IMR-90 (cell line): Measurements from ENCODE around the gene COL4A1. TPM values are rescaled to one million over a fixed set of nuclear protein-coding genes. Genes with fewer than 3 reads are reported as not detected.

Experiments used
- ATAC-seq: fragments of 200-7000 bp; cut with Tn5 transposase; 2 replicates; pipeline ENCODE4 v1.9.1; 2020; ENCODE audit warnings: low read depth, mild to moderate bottlenecking, moderate library complexity
- BruUV-seq: library from RNA; stranded (reverse); fragments of 400-500 nt; replicated peaks from 2 replicates; lab custom pipeline; 2021; lab: Mats Ljungman, UMichigan
- CTCF ChIA-PET: fragments of 300-600 bp; formaldehyde crosslinking; extraction: SDS; loops from one replicate; lab custom pipeline; 2021; ENCODE audit warnings: antibody characterized with exemption; lab: Yijun Ruan, JAX
- POLR2A ChIA-PET: fragments of 300-600 bp; sonication (Branson Sonifier 250); formaldehyde crosslinking; loops from one replicate; lab custom pipeline; 2022; ENCODE audit warnings: antibody characterized with exemption; ENCODE audit not compliant: unreplicated experiment; lab: Charles Lee
- DNase-seq: peaks from one replicate; pipeline ENCODE4 v3.0.0; 2013
- H2AFZ ChIP-seq: replicated peaks from 2 replicates; pipeline ENCODE3; 2013; ENCODE audit warnings: low read length, mild to moderate bottlenecking; ENCODE audit not compliant: poor library complexity
- H2AK5ac ChIP-seq: 2 replicates; pipeline ENCODE4 v1.6.1; 2013; ENCODE audit warnings: low read depth, low read length, inconsistent platforms
- H2AK9ac ChIP-seq: replicated peaks from 2 replicates; pipeline ENCODE3; 2013; ENCODE audit warnings: mild to moderate bottlenecking, low read depth, low read length, moderate library complexity; ENCODE audit not compliant: poor library complexity
- H2BK120ac ChIP-seq: 2 replicates; pipeline ENCODE4 v1.6.1; 2013; ENCODE audit warnings: low read depth, low read length, inconsistent platforms
- H2BK15ac ChIP-seq: 3 replicates; pipeline ENCODE4 v1.6.1; 2013; ENCODE audit warnings: low read depth, low read length, inconsistent platforms
- H2BK20ac ChIP-seq: 2 replicates; pipeline ENCODE4 v1.6.1; 2013; ENCODE audit warnings: low read depth, mild to moderate bottlenecking, inconsistent platforms, low read length, moderate library complexity
- H2BK5ac ChIP-seq: 2 replicates; pipeline ENCODE4 v1.6.1; 2013; ENCODE audit warnings: mild to moderate bottlenecking, low read depth, low read length, inconsistent platforms; ENCODE audit not compliant: poor library complexity, severe bottlenecking
- H3K14ac ChIP-seq: replicated peaks from 2 replicates; pipeline ENCODE4 v1.6.1; 2013; ENCODE audit warnings: low read depth, low read length, inconsistent platforms
- H3K18ac ChIP-seq: 2 replicates; pipeline ENCODE4 v1.6.1; 2013; ENCODE audit warnings: low read depth, low read length, control low read depth
- H3K23ac ChIP-seq: 2 replicates; pipeline ENCODE4 v1.6.1; 2013; ENCODE audit warnings: low read depth, low read length, inconsistent platforms
- H3K27ac ChIP-seq: 2 replicates; pipeline ENCODE4 v1.5.1; 2013; ENCODE audit warnings: mild to moderate bottlenecking, control low read depth, low read length; ENCODE audit not compliant: insufficient read depth
- H3K27me3 ChIP-seq: 2 replicates; pipeline ENCODE4 v1.6.1; 2013; ENCODE audit warnings: low read length; ENCODE audit not compliant: control insufficient read depth, insufficient read depth
- H3K36me3 ChIP-seq: 2 replicates; pipeline ENCODE4 v1.6.1; 2013; ENCODE audit warnings: low read length, mixed read lengths; ENCODE audit not compliant: control insufficient read depth, insufficient read depth
- H3K4ac ChIP-seq: 2 replicates; pipeline ENCODE4 v1.6.1; 2013; ENCODE audit warnings: low read depth, low read length, inconsistent platforms
- H3K4me1 ChIP-seq: 2 replicates; pipeline ENCODE4 v1.6.1; 2013; ENCODE audit warnings: low read length, mixed read lengths; ENCODE audit not compliant: control insufficient read depth, insufficient read depth
- H3K4me2 ChIP-seq: 2 replicates; pipeline ENCODE4 v1.6.1; 2013; ENCODE audit warnings: low read depth, mild to moderate bottlenecking, control low read depth, low read length, moderate library complexity
- H3K4me3 ChIP-seq: 2 replicates; pipeline ENCODE4 v1.5.1; 2013; ENCODE audit warnings: low read depth, mild to moderate bottlenecking, control low read depth, low read length, moderate library complexity; ENCODE audit not compliant: insufficient read depth
- H3K56ac ChIP-seq: 2 replicates; pipeline ENCODE4 v1.6.1; 2013; ENCODE audit warnings: low read length, inconsistent platforms; ENCODE audit not compliant: insufficient read depth; ENCODE audit errors: extremely low read depth
- H3K79me1 ChIP-seq, 2 experiments: 2 replicates each; pipeline ENCODE4 v1.6.1; 2013; ENCODE audit warnings: low read length in 2 of 2, inconsistent platforms in 1 of 2, low read depth in 1 of 2
- H3K9ac ChIP-seq: 2 replicates; pipeline ENCODE4 v1.6.1; 2013; ENCODE audit warnings: low read depth, low read length, control low read depth
- H3K9me1 ChIP-seq: 2 replicates; pipeline ENCODE4 v1.6.1; 2013; ENCODE audit warnings: low read length, inconsistent platforms; ENCODE audit not compliant: insufficient read depth
- H3K9me3 ChIP-seq: 2 replicates; pipeline ENCODE4 v1.6.1; 2013; ENCODE audit warnings: low read length; ENCODE audit not compliant: control insufficient read depth, insufficient read depth
- H4K20me1 ChIP-seq: 2 replicates; pipeline ENCODE4 v1.6.1; 2013; ENCODE audit warnings: low read length, inconsistent platforms; ENCODE audit not compliant: insufficient read depth
- H4K5ac ChIP-seq: 2 replicates; pipeline ENCODE4 v1.6.1; 2013; ENCODE audit warnings: mild to moderate bottlenecking, low read depth, low read length, control low read depth
- H4K8ac ChIP-seq, 2 experiments: 2 replicates each; pipeline ENCODE4 v1.6.1; 2013; ENCODE audit warnings: low read depth in 2 of 2, low read length in 2 of 2, control low read depth in 1 of 2, inconsistent platforms in 1 of 2
- H4K91ac ChIP-seq: 2 replicates; pipeline ENCODE4 v1.6.1; 2013; ENCODE audit warnings: low read depth, low read length, inconsistent platforms; ENCODE audit not compliant: insufficient read depth
- CEBPB ChIP-seq: IDR thresholded peaks from 2 replicates; pipeline ENCODE4 v1.6.1; 2012; ENCODE audit warnings: low read depth, low read length, improper control_type of control experiment
- MAFK ChIP-seq: IDR thresholded peaks from 2 replicates; pipeline ENCODE4 v1.6.1; 2012; ENCODE audit warnings: low read depth, low read length, improper control_type of control experiment
- WGBS, 2 experiments: methylation state at CpG; one replicate each; pipeline versions ENCODE4 v1.1.5 to v1.1.7; 2013; ENCODE audit warnings: missing lambda C conversion rate in 2 of 2; ENCODE audit not compliant: insufficient read length in 1 of 2; ENCODE audit errors: extremely low coverage in 2 of 2; 5-methylcytosine and 5-hydroxymethylcytosine counted together
- dilution Hi-C: fragments of 300-500 bp; cut with HindIII; formaldehyde crosslinking; loops from one replicate; pipeline ENCODE4 v1.14.3; 2018; ENCODE audit warnings: low sequenced_read_pairs; ENCODE audit not compliant: unreplicated experiment
- in situ Hi-C: fragments of 300-500 bp; cut with MboI; formaldehyde crosslinking; loops from 3 replicates; pipeline ENCODE4 v1.14.3; 2019; ENCODE audit warnings: low sequenced_read_pairs, inconsistent platforms, mixed read lengths
- intact Hi-C: fragments of 100-400 bp; cut with micrococcal nuclease; formaldehyde crosslinking; loops from 2 replicates; pipeline ENCODE4 v1.10.0; 2022
- polyA plus RNA-seq, 3 experiments: library from polyadenylated mRNA; depleted of rRNA; stranded (reverse); fragments of >200 nt; gene quantifications; 2 replicates each; pipeline ENCODE4 v1.2.3, GENCODE V29; 2012; ENCODE audit warnings: low replicate concordance in 1 of 3
- total RNA-seq: library from RNA; depleted of rRNA; stranded (reverse); fragments of >200 nt; gene quantifications from 2 replicates; pipeline ENCODE4 v1.2.3, GENCODE V29; 2012

COL4A1 gene
- total and polyA plus RNA-seq, 2 of the 4 experiments (the other 2 are of a cell fraction), result 230 to 337 TPM

DNA sequence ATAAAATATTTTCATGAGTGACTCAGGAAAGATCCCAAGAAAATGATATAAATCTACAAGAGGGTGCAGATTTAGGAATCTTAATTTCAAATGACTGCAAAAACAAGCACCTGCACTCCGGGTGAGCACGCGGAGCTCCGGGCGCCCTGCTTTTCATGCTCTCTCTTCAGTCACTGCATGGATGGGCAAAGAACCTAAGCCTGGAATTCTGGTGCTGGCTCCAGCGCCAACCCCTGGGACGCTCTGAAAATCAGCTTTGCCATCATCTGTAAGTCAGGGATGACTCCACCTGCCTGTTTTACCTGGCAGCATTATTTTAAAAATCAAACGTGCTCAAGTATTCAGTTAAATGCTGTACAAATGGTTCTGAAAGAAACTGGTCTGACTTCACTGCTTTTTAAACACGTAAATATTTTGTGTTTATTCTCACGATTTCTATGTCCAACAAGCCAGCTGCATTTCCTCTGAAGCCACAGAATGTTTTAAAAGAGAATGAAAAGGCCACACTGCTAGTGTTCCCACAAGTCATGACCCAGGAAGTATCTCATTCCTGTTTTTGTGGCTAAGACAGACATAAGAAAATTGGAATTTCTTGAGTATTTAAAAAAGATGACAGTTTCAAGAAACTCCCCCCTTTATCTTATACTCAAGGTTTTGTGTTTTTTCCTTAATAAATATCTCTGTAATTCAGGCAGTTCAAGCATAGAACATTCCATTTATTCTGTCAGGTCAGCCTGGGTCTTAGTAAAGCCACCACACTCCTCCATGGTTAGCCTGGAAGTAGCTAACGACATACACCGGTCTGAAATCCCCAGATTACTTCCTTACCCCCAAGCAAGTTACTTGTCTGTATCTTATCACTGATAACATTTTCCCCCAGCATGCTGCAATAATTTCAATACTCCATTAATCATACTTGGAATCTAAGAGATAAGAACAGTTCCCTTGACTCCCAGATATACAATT is 81.1 kb downstream of the COL4A1 start:
- no peaks in the 10 kb centered on the region for H3K27me3 ChIP-seq
- peaks cover 24 to 75% of the 10 kb centered on the region in 2 experiments for H3K79me1 ChIP-seq
- H2AK5ac ChIP-seq, result peak overlapping the region; percentile 51; the same call in 1 of the 2 replicates
- in situ Hi-C loops (no loop called here), dilution Hi-C loops (no loop called here), intact Hi-C loops (no loop called here)
- no peaks in the 10 kb centered on the region for H3K9me3 ChIP-seq
- H4K5ac ChIP-seq, result no peak overlapping the region
- peak overlapping the region; percentile 3 for H2BK5ac ChIP-seq
- POLR2A ChIA-PET, result no interaction called here
- TF ChIP-seq MAFK, result no peak
- peak; percentile 47 for TF ChIP-seq CEBPB
- ATAC-seq (peak; percentile 24), DNase-seq (peak; percentile 64)
- CTCF ChIA-PET, result interaction anchor here (0.7 to 0.8 kb wide), 2 partner anchors 22 to 179 kb away, joined by 3 read pairs; no protein-coding TSS in a partner anchor
- peaks cover 14% of the 10 kb centered on the region for H3K9me1 ChIP-seq
- no peak overlapping the region for H2AFZ ChIP-seq
- 0 out of 2 replicates have a peak overlapping the region, but pooled peaks have one; percentile 47 for H2BK20ac ChIP-seq
- H3K14ac ChIP-seq, result no peak overlapping the region
- H3K56ac ChIP-seq, result no peak overlapping the region
- peak overlapping the region; percentile 45; the same call in 1 of the 2 replicates for H3K27ac ChIP-seq
- peak overlapping the region in 1 of 2 experiments; percentile 48; a peak in 1 of 4 replicates for H4K8ac ChIP-seq
- peak overlapping the region; percentile 44; the same call in 1 of the 2 replicates for H3K4ac ChIP-seq
- no peak overlapping the region for H3K4me3 ChIP-seq
- no peak overlapping the region; the same call in 1 of the 2 replicates for H3K18ac ChIP-seq
- WGBS, 2 experiments, result 78% methylated on average over 8 of the region's 12 CpGs; no CpG with 5 or more reads in 1 of the 2 experiments
- peaks cover 8% of the 10 kb centered on the region for H3K36me3 ChIP-seq
- 0 out of 3 replicates have a peak overlapping the region, but pooled peaks have one; percentile 19 for H2BK15ac ChIP-seq
- no peak overlapping the region for H3K9ac ChIP-seq
- peak overlapping the region; percentile 52; the same call in 1 of the 2 replicates for H2BK120ac ChIP-seq
- peaks cover 66% of the 10 kb centered on the region for H4K20me1 ChIP-seq
- peak overlapping the region; percentile 63; the same call in 1 of the 2 replicates for H3K23ac ChIP-seq
- H4K91ac ChIP-seq, result peak overlapping the region; percentile 26; the same call in 1 of the 2 replicates
- no TSS peak for BruUV-seq
- no peak overlapping the region for H3K4me2 ChIP-seq
- H2AK9ac ChIP-seq, result no peak overlapping the region
- peaks cover 28% of the 10 kb centered on the region for H3K4me1 ChIP-seq
